Thymus (tissue), 11 donors: Measurements from ENCODE around the gene SNX25. TPM values are rescaled to one million over a fixed set of nuclear protein-coding genes. Genes with fewer than 3 reads are reported as not detected.
A peak's percentile ranks its signal among the peaks of the same experiment; 100 is the strongest.
"Not testable (repeated sequence)": the region's sequence is repeated elsewhere in the genome, so short reads cannot be mapped to it uniquely, and the experiment has no call there.

Experiments
- DNase-seq, 9 donors: peaks; one replicate each; pipeline ENCODE4 v3.0.0-alpha.2; 2013; ENCODE audit warnings: low spot score in 9 of 9, low read depth in 6 of 9, missing footprints in 1 of 9
- H3K27ac ChIP-seq, 2 donors: one replicate each; pipeline ENCODE4 v1.5.1; 2013; ENCODE audit warnings: control low read depth in 1 of 2, low read depth in 1 of 2, low read length in 1 of 2, mild to moderate bottlenecking in 1 of 2, moderate library complexity in 1 of 2
- H3K27me3 ChIP-seq, 2 donors: one replicate each; pipeline ENCODE4 v1.5.1; 2013; ENCODE audit warnings: low read length in 1 of 2; ENCODE audit not compliant: control insufficient read depth in 2 of 2, insufficient read depth in 1 of 2
- H3K36me3 ChIP-seq, 2 donors: one replicate each; pipeline ENCODE4 v1.5.1; 2013; ENCODE audit warnings: low read length in 1 of 2, mild to moderate bottlenecking in 1 of 2, moderate library complexity in 1 of 2; ENCODE audit not compliant: control insufficient read depth in 2 of 2, insufficient read depth in 2 of 2
- H3K4me1 ChIP-seq, 2 donors: one replicate each; pipeline ENCODE4 v1.5.1; 2013; ENCODE audit warnings: low read length in 2 of 2; ENCODE audit not compliant: control insufficient read depth in 2 of 2, insufficient read depth in 2 of 2
- H3K4me3 ChIP-seq, 2 donors: one replicate each; pipeline ENCODE4 v1.5.1; 2013; ENCODE audit warnings: low read length in 2 of 2, control low read depth in 1 of 2, mild to moderate bottlenecking in 1 of 2
- H3K9me3 ChIP-seq, 2 donors: one replicate each; pipeline ENCODE4 v1.5.1; 2013; ENCODE audit warnings: low read length in 1 of 2, mild to moderate bottlenecking in 1 of 2; ENCODE audit not compliant: control insufficient read depth in 2 of 2, insufficient read depth in 1 of 2
- WGBS: extraction: QIAGEN DNeasy Blood & Tissue Kit; methylation state at CpG from one replicate; pipeline ENCODE4 v1.1.7; 2013; 5-methylcytosine and 5-hydroxymethylcytosine counted together
- polyA plus RNA-seq: library from polyadenylated mRNA; stranded (reverse); fragments of 200-250 nt; gene quantifications from one replicate; pipeline ENCODE4 v1.2.3, GENCODE V29; 2013
- total RNA-seq: library from RNA; stranded (reverse); fragments of 120-200 nt; gene quantifications from one replicate; pipeline ENCODE4 v1.2.4, GENCODE V29; 2013
- donor health status: healthy.

The SNX25 gene
- total and polyA plus RNA-seq, 2 donors = 7.9 to 8.5 TPM

DNA sequence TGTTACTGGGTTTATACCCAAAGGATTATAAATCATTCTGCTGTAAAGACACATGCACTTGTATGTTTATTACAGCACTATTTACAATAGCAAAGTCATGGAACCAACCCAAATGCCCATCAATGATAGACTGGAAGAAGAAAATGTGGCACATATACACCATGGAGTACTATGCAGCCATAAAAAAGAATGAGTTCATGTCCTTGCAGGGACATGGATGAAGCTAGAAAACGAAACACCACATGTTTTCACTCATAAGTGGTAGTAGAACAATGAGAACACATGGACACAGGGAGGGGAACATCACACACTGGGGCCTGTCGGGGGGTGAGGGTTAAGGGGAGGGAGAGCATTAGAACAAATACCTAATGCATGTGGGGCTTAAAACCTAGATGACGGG, 108.1 kb downstream of the SNX25 start:
- not testable (repeated sequence) for H3K27ac ChIP-seq

GRCh38 chr4:185317880-185318279, 108.5 kb downstream of the SNX25 start:
- Histone ChIP-seq H3K36me3 (no peaks in the 10 kb centered on the region), H3K27ac (no peak overlapping the region), H3K9me3 (no peaks in the 10 kb centered on the region), H3K27me3 (no peaks in the 10 kb centered on the region), H3K4me3 (no peak overlapping the region), H3K4me1 (no peaks in the 10 kb centered on the region)
- WGBS = 100% methylated on average over 1 of the region's 1 CpG
- no peak for DNase-seq

More for the DNA sequence above, 108.1 kb downstream of the SNX25 start:
- H3K27me3 ChIP-seq, H3K9me3 ChIP-seq, H3K4me1 ChIP-seq, DNase-seq, H3K36me3 ChIP-seq, H3K4me3 ChIP-seq: not testable (repeated sequence)
- WGBS = 78% methylated on average over 3 of the region's 3 CpGs

DNA sequence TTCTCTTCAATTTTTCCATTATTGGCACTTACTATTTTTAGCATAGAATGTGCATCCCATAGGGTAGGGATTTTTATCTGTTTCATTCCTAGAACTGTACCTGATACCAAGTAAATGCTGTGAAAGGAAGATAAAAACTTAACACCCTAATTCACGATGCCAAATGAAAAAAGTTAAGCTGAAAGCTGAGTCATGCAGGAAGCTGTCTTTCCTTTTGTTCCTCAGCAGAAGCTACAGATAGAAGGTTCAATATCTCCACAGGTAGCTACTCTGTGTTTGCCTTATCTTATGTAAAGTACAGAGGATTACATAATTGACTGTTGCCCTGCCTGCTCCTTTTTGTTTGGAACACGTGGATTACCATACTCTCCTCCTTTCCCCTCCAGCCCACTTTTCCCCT, 109.3 kb downstream of the SNX25 start:
- Histone ChIP-seq H3K36me3 (no peaks in the 10 kb centered on the region), H3K9me3 (no peaks in the 10 kb centered on the region), H3K4me1 (no peaks in the 10 kb centered on the region), H3K4me3 (no peak overlapping the region), H3K27me3 (no peaks in the 10 kb centered on the region), H3K27ac (no peak overlapping the region)
- peak in 2 of 9 donors; percentile 5 to 30 for DNase-seq
- 7% methylated on average over 2 of the region's 2 CpGs for WGBS

DNA sequence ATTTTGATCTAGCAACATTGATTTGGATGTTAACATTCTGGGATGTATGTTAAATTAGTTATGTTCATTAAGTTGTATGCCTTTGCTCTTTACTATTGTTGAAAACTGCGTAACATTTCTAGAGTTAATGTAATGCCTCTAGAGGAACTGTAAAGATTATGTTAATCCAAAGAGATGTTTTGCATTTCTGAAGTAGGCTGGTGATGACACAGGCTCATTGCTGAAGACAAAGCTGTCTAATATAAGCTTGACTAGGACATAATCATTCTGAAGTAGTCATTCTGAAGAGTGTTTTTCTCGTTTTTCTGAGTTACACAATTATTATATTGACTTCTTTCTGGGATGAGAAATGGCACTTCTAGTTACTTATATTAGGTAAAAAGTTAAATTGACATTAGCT, 113.4 kb downstream of the SNX25 start:
- Histone ChIP-seq H3K4me1 (no peaks in the 10 kb centered on the region), H3K27me3 (no peaks in the 10 kb centered on the region), H3K27ac (no peak overlapping the region), H3K9me3 (no peaks in the 10 kb centered on the region), H3K4me3 (no peak overlapping the region), H3K36me3 (no peaks in the 10 kb centered on the region)
- no peak for DNase-seq
- 94% methylated on average over 2 of the region's 2 CpGs for WGBS

DNA sequence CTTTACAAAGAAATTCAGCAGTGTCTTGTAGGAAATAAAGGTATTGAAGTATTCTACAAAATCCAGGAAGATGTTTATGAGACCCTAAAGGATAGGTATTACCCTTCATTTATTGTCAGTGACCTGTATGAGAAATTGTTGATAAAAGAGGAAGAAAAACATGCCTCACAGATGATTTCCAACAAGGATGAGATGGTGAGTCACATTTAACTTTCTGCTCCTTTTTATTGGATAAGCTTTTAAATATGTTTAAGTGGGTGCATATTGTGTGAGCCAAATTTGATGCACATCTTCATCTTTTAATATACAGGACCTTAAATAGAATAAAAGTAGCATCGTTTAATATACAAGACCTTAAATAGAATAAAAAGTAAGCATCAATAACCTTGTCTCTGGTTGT, 114.2 kb downstream of the SNX25 start:
- no peak for DNase-seq
- no peaks in the 10 kb centered on the region for H3K36me3 ChIP-seq
- WGBS = 96% methylated on average over 1 of the region's 1 CpG
- H3K27me3 ChIP-seq = no peaks in the 10 kb centered on the region
- no peaks in the 10 kb centered on the region for H3K9me3 ChIP-seq
- no peak overlapping the region for H3K27ac ChIP-seq
- no peak overlapping the region for H3K4me3 ChIP-seq
- no peaks in the 10 kb centered on the region for H3K4me1 ChIP-seq

DNA sequence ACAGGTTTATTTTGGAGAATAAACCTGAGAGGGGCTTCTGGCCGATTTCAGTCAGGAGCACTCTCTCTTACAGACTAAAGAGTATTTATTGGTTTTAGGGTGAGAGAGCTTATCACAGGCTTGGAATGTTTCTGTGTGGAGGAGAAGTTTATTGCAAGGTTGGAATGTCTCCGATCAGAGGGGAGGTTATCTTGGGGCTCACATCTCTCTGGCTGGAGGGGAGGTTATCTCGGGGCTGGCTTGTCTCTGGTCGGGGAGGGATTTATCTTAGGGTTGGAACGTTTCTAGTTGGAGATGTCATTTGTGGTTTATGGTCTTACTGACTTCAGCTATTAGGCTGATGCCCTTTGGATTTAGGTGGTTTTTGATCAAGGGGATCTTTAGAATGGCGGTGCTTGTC, 115.0 kb downstream of the SNX25 start:
- H3K27me3 ChIP-seq, H3K36me3 ChIP-seq, H3K9me3 ChIP-seq, DNase-seq, H3K4me3 ChIP-seq, H3K4me1 ChIP-seq, H3K27ac ChIP-seq: not testable (repeated sequence)
- 96% methylated on average over 6 of the region's 6 CpGs for WGBS

GRCh38 chr4:185325721-185326120, 116.3 kb downstream of the SNX25 start:
- WGBS = 91% methylated on average over 1 of the region's 1 CpG
- H3K4me1 ChIP-seq, H3K27me3 ChIP-seq, H3K4me3 ChIP-seq, H3K27ac ChIP-seq, H3K36me3 ChIP-seq, H3K9me3 ChIP-seq, DNase-seq: not testable (repeated sequence)

GRCh38 chr4:185328586-185328985, 119.2 kb downstream of the SNX25 start:
- no peak for DNase-seq
- Histone ChIP-seq H3K9me3 (no peaks in the 10 kb centered on the region), H3K36me3 (no peaks in the 10 kb centered on the region), H3K27me3 (no peaks in the 10 kb centered on the region), H3K27ac (no peak overlapping the region), H3K4me1 (no peaks in the 10 kb centered on the region), H3K4me3 (no peak overlapping the region)
- WGBS = 97% methylated on average over 7 of the region's 7 CpGs

DNA sequence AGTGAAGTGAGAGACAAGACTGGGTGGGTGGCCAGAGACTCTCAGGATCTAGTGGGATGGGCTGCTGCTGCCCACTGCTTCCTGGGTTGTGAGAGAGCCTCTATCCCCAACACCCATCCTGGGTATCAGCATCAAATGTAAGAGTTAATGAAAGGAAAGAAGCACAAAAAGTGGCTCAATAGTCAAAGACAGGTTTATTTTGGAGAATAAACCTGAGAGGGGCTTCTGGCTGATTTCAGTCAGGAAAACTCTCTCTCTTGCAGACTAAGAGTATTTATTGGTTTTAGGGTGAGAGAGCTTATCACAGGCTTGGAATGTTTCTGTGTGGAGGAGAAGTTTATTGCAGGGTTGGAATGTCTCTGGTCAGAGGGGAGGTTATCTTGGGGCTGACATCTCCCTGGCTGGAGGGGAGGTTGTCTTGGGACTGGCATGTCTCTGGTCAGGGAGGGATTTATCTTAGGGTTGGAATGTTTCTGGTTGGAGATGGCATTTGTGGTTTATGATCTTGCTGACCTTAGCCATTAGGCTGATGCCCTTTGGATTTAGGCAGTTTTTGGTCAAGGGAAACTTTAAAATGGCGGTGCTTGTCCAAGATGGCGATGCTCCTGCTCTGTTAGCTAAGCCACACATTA, 120.6 kb downstream of the SNX25 start:
- H3K9me3 ChIP-seq, H3K36me3 ChIP-seq, H3K4me1 ChIP-seq, H3K27ac ChIP-seq, H3K4me3 ChIP-seq, H3K27me3 ChIP-seq, DNase-seq: not testable (repeated sequence)
- WGBS = 97% methylated on average over 2 of the region's 2 CpGs
